ENCODE measurements around the gene ZNF506.
"Not testable (repeated sequence)": the region's sequence is repeated elsewhere in the genome, so short reads cannot be mapped to it uniquely, and the experiment has no call there.

Gene ZNF506

DNA sequence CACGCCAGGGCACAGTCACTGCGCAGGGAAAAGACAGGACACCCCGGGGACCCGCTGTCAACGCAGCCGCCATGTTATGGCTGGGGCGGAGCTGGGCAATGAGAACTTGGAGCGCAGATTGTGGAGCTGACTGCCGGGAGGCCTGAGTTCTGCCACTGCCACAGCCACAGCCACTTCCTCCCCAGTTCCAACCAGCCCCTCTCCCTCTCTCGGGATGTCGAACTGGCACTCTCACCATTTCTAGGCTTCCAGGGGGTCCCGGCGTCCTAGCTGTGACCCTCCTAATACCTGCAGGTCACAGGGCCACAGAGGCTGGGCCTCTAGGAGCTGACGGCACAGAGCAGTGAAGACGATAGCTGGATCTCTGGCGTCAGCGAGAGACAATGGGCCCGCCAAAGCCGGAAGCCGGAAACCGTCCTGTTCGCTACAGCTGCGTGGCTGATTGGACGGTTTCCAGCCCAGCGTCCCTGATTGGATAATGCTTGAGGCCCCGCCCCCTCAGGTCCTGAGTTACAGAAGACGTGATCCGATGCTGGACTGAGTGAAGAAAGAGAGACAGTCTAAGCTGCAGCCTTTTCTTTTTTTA lies at the start of gene ZNF506:
Gene ZNF506 (minus strand): TSS at position 385 of the 586 bp plus-strand sequence. CDS start 147 bp downstream, at position 238.
- peak; percentile 98 for DNase-seq

DNA sequence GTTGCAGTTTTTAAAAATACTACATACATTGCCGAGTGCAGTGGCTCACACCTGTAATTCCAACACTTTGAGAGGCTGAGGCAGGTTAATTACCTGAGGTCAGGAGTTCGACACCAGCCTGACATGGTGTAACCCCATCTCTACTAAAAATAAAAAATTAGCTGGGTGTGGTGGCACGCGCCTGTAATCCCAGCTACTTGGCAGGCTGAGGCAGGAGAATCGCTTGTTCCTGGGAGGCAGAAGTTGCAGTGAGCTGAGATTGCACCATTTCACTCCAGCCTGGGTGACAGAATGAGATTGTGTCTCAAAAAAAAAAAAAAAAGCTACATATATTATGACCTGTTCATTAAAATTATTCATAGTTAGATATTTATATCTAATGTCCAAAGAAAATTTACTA lies 48.5 kb upstream of the ZNF506 start:
- DNase-seq: not testable (repeated sequence)

DNA sequence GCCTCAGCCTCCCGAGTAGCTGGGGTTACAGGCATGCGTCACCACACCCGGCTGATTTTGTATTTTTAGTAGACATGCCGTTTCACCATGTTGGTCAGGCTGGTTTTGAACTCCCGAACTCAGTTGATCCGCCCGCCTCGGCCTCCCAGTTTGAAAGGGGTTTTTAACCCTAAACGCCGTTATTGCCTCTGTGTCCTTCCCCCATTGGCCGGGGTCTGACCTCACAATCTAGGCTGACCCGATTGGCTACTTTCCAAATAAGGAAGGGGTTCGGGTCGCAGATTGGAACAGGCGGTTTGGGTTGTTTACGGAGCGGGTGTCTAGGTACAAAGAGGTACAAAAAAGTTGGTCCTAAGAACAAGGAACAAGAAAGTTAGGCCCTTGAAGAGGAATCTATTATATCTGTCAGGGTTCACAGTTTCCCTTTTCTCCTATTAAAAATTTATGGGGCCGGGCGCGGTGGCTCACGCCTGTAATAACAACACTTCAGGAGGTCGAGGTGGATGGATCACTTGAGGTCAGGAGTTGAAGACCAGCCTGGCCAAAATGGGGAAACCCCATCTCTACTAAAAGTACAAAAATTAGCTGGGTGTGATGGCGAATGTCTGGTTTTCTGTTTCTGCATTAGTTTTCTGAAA lies 45.2 kb upstream of the ZNF506 start:
- peak; percentile 39 for DNase-seq

DNA sequence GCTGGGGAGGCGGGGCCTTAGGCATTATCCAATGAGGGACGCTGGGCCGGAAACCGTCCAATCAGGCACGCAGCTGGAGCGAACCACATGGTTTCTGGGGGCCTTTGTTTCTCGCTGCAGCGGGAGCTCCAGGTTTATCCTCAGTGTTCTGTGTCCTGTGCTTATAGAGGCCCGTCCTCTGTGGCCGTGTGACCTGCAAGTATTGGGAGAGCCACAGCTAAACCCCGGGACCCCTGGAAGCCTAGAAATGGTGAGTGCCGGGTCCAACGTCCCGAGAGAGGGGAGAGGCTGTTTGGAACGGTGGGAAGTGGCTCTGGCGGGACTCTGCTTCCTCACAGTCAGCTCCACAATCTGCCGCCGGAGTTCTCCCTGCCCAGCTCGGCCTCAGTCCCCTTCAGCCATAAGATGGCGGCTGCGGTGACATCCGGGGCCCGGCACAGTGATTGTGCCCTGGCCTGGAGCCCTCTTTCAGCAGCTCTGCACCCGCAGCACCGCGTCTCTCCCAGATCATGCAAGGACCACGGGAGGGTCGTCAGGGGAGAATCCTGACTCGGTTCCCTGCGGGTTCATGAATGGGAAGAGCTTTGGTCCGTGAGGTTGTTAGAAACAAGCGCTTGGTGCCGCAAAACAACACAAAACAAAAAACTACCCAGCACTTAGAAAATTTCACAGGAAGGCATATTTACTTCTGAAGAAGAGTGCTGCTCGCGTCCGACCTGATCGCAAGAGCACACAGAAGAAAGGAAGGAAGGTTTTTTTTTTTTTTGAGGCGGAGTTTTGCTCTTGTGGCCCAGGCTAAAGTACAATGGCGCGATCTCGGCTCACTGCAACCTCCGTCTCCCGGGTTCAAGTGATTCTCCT lies 44.4 kb upstream of the ZNF506 start, which contains the start of gene ZNF253:
Gene ZNF253 (plus strand): TSS at position 133 of the 861 bp plus-strand sequence. CDS start 115 bp downstream, at position 248.
- DNase-seq: peak; percentile 97

DNA sequence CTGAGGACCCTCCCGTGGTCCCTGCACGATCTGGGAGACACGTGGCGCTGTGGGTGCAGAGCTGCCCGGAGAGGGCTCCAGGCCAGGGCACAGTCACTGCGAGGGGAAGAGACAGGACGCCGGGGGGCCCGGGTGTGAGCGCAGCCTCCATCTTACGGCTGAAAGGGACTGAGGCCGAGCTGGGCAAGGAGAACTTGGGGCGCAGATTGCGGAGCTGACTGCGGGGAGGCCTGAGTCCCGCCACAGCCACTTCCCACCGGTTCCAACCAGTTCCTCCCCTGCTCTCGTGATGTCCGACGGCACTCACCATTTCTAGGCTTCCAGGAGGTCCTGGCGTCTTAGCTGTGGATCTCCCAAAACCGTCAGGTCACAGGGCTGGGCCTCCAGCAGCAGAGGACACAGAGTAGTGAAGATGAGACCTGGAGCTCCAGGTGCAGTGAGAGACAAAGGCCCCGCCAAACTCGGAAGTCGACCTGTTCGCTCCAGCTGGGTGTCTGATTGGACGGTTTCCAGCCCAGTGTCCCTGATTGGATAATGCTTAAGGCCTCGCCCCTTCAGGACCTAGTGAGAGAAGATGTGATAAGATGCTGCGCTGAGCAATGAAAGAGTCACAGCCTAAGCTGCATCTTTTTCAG lies 39.3 kb upstream of the ZNF506 start:
- DNase-seq: no peak

DNA sequence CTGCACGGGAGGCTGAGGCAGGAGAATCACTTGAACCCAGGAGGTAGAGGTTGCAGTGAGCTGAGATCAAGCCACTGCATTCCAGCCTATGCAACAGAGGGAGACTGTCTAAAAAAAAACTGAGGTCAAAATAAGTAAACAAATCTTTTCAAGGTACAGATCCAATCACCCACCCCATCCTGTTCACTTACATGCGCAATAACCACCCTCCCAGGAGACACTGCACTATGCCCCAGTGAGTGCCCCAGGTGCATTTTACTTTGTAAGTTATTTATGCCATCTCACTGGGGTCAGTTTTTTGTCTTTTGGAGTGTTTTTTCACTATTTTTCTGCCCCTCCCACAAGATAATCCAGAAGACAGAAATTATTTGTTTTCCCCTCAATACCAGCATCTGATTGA lies 37.2 kb upstream of the ZNF506 start:
- no peak for DNase-seq

DNA sequence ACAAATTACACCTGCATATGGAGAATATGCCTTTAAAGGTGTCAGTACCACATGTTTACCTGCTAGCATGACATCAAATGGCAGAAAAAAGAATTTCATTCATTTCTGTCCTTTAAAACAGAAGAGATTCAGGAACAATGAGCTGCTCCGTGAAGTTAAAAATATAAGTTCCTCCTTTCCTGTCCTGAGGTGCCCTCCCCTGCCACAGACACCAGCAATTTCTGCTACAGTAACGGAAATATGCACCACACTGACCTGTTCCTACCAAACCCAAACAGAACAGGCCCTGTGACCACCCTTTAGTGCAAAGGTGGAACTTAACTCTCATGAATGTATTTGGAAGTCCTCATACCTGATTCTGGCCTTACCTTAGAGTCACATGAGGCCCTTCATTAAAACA lies 30.2 kb upstream of the ZNF506 start:
- not testable (repeated sequence) for DNase-seq

DNA sequence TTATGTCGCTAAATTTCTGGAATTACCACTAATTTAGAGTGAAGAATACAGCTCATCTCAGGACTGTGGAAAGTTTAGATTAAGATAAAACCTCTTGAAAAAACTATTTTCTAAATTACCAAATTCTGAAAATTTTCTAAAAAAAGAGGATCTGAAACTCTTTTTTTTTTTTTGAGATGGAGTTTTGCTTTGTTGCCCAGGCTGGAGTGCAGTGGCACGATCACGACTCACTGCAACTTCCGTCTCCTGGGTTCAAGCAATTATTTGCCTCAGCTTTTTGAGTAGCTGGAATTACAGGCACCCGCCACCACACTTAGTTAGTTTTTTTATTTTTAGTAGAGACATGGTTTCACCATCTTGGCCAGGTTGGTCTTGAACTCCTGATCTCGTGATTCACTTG lies 27.5 kb upstream of the ZNF506 start:
- peak; percentile 57 for DNase-seq

DNA sequence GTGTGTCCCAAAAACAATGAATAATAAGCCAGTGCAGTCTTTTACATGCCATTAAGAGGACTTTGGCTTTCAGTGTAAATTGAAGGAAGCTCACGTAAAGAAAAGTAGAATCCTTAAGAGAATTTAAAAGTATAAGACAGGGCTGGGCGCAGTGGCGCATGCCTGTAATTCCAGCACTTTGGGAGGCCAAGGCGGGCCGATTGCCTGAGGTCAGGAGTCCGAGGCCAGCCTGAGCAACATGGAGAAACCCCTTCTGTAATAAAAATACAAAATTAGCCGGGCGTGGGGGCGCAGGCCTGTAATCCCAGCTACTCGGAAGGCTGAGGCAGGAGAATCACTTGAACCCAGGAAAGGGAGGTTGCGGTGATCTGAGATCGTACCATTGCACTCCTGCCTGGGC lies 26.2 kb upstream of the ZNF506 start:
- DNase-seq: no peak

DNA sequence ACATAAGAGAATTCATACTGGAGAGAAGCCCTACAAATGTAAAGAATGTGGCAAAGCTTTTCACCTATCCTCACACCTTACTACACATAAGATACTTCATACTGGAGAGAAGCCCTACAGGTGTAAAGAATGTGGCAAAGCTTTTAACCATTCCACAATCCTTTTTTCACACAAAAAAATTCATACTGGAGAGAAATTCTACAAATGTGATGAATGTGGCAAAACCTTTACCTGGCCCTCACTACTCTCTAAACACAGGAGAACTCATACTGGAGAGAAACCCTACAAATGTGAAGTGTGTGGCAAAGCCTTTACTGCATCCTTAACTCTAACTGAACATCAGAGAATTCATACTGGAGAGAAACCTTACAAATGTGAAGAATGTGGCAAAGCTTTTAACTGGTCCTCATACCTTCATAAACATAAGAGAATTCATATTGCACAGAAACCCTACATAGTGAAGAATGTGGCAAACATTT lies 14.0 kb upstream of the ZNF506 start:
- no peak for DNase-seq

DNA sequence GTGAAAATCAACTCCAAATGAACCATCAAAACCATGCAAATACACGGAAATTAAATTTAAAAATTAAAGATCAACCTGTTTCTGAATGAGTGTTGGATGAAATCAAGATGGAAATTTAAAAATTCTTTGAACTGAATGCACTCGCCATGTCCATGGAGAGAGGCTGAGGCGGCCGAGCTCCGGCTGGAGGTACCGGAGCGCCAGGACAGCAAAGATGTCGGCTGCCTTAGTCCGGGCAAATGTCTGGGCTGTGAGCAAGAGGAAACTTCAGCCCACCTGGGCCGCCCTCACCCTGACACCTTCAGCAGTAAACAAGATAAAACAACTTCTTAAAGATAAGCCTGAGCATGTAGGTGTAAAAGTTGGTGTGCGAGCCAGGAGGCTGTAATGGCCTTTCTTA lies 5.3 kb upstream of the ZNF506 start:
- no peak for DNase-seq

DNA sequence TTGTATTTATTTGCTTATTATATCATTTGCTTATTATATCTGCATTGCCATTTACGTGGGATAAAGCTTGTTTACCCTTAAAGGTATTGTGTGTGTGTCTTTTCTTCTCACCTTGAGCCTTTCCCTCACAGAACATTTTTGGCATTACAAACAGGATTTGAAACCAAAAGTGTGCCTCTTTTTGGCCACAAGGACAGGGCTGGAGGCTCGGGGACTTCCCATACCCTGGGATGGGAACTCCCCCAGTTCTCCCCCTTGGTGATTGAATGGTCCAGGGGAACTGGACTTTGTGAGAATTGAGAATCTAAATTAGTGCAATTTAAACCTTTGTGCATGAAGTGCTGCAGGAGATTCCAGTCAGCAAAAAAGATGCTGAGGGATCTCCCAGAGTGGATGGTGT lies 2.4 kb upstream of the ZNF506 start:
- peak; percentile 18 for DNase-seq

DNA sequence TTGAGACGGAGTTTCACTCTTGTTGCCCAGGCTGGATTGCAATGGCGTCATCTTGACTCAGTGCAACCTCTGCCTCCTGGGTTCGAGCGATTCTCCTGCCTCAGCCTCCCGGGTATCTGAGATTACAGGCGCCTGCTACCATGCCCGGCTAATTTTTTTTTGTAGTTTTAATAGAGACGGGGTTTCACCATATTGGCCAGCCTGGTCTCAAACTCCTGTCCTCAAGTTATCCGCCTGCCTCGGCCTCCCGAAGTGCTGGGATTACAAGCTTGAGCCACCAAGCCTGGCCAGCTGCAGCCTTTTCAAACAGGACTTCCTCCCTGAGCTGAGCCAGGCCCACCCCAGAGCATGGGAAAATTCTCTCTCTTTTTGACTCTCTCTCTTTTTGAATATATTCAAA lies 426 bp upstream of the ZNF506 start:
- not testable (repeated sequence) for DNase-seq

DNA sequence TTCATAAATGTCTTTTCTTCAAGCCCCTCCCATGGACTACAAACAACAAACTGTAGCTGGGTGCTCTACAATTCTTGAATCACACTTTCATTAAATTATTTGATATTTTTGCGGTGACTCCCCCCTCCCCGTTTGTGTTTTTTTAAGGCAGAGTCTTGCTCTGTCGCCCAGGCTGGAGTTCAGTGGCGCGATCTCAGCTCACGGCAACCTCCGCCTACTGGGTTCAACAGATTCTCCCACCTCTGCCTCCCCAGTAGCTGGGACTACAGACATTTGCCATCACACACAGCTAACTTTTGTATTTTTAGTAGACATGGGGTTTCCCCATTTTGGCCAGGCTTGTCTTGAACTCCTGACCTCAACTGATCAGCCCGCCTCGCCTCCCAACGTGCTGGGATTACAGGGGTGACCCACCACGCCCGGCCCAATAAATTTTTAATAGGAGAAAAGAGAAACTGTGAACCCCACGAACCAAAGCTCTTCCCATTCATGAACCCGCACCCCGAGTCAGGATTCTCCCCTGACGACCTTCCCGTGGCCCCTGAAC lies 703 bp downstream of the ZNF506 start:
- DNase-seq: peak; percentile 8

DNA sequence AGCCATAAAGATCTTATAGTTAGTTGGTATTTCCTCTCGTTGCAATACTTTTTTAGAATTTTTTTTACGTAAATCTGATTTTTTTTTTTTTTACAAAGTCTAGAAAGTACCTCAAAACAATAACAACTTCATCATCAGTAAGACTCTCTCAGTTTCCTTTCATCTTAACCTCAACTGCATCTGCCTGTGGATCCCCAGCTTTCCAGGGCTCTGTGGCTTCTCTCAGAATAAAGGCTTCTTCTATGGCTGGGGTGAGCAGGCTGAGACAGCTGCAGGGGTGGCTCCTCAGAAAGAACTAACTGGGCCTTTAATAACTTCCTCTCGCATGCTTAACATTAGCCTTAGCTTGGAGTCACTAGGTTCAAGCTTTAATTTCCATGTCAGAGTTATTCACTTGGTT lies 4.2 kb downstream of the ZNF506 start:
- no peak for DNase-seq

DNA sequence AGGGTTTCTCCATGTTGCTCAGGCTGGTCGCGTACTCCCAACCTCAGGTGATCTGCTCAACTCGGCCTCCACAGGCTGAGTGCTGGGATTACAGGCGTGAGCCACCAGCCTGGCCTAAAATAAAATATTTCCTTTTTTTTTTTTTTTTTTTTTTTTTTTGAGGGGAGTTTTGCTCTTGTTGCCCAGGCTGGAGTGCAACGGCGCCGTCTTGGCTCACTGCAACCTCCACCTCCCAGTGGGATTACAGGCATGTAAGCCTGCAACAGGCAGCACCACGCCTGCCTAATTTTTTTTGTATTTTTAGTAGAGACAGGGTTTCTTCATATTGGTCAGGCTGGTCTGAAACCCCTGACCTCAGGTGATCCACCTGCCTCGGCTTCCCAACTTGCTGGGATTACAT lies 4.9 kb downstream of the ZNF506 start:
- DNase-seq: no peak

DNA sequence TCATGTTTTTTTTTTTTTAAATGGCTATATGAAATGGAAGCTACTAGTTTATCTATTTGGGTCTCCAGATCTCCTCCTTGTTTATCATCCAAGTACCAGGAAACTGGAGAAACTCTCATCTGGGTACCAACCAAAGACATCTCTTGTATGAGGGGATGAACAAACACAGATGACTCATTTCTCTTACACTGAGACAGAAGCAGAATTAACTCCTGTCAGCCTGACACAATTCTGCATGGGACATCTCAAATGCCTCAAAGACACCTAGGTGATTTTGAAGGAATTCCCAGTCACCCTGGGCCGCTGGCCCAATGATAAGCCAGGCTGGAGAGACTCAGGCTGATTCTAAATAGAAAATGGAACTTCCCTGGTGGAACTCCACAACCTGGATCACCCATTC lies 9.6 kb downstream of the ZNF506 start:
- not testable (repeated sequence) for DNase-seq

DNA sequence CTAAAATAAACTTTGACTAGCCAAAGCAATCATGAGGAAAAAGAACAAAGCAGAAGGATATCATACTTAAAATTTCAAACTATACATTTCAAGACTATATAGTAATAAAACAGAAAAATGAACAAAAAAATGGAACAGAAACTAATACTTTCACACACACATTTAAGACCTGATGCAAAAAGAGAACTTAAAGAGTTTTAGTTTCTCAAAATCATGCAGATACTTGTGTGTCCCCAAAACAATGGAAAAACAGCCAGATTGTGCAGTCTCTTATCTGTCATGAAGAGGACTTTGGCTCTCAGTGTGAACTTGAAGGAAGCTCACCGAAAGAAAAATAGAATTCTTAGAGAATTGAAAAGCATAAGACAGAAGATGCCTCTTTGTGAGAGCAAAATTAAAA lies 16.1 kb downstream of the ZNF506 start:
- no peak for DNase-seq

DNA sequence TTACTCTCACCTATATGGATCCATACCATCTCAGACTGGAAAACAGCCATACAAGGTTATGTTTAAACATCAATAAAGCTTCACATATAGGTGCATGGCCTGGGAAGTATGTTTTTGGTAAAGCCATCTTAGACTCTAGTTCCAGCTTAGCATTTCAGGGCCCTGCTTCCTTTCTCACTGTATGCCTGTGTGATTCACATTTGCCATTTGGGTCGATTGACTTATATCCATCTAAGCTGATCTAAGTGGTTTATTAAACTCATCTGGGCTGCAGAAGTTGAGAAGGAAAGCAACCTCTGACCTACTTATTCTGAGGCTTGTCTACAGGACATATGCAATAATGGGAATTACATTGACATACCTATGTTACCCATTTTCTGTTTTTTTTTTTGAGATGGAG lies 33.5 kb downstream of the ZNF506 start:
- no peak for DNase-seq

DNA sequence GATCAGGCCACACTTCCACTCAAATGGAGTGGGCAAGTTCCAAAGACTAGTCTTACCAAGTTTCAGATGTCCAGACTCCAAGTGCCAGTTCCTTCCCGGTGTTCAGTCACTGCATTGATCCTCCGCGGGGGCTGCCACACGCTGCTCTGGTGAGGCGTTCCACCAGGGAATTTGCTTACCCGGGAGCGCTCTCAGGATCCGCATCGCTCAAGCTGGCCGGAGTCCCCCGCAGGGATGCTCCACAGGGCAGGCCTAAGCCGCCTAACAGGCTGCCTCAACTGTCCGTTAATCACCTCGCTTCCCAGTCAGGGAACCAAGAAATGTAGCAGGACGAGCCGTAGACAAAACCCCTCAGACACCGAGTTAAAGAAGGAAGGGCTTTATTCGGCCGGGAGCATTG lies 36.1 kb downstream of the ZNF506 start:
- not testable (repeated sequence) for DNase-seq

DNA sequence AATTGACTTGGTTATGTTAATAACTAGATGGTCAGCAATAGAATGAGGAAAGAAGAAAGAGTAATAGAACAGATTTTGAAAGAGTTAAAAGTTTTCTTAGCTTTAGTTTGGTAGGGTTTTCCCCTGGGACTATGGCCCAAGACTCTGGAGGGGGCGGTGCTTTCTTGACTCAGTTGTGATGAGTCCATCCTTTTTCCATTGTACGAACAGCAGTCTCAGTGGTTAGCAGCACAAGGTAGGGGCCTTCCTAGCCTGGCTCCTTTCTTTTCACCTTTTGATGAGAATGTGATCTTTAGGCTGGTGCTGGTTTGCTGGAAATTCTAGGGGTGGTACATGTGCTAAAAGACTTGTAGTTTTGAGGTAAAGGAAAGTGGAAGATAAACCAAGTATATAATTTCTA lies 38.8 kb downstream of the ZNF506 start:
- DNase-seq: no peak

DNA sequence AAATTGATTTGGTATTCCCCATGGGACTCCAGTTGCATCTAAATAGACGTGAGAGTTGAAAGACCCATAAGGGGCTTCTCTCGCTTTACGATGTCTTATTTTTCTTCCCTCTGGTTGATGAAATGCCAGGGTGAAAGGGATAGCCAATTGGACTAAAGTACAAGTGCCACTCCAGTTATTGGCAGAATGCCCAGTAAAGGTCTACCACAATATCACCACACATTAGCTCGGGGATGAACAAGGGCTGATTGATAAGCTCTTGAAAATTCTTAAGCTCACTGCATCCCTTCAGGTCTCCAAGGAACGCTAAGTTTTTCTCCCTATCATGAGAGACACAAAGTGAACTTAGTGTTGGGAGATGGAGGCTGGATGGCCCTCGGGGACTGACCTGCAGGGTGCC lies 39.8 kb downstream of the ZNF506 start:
- DNase-seq: not testable (repeated sequence)

DNA sequence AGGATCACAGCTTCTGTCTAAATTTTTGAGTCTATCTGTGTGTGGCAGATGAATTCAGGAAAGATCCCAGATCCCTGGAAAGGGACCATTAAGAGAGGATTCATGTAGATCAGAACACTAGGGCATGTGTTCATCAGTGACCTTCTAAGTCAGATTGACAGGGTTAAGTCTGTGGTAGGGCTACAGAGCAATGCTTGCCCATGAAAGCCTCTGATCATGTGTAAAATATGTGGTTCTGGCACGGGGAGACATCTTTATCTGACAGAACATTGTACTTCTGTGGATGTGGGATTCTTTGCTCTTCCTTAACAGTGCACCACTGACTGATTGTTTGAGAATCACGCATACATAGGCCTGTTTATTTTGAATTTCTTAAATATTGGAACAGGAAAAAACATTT lies 42.9 kb downstream of the ZNF506 start:
- no peak for DNase-seq

Data from RPMI8226 (cell line).